ENCODE results near the gene ATRN.

ATRN gene

GRCh38 chr20:3667434-3668037 lies 196.7 kb downstream of the ATRN start:
- DNase-seq (ENCODE audit: low spot score): no peak
- TF ChIP-seq, protein P1, sequence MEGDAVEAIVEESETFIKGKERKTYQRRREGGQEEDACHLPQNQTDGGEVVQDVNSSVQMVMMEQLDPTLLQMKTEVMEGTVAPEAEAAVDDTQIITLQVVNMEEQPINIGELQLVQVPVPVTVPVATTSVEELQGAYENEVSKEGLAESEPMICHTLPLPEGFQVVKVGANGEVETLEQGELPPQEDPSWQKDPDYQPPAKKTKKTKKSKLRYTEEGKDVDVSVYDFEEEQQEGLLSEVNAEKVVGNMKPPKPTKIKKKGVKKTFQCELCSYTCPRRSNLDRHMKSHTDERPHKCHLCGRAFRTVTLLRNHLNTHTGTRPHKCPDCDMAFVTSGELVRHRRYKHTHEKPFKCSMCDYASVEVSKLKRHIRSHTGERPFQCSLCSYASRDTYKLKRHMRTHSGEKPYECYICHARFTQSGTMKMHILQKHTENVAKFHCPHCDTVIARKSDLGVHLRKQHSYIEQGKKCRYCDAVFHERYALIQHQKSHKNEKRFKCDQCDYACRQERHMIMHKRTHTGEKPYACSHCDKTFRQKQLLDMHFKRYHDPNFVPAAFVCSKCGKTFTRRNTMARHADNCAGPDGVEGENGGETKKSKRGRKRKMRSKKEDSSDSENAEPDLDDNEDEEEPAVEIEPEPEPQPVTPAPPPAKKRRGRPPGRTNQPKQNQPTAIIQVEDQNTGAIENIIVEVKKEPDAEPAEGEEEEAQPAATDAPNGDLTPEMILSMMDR (IDR thresholded peaks at IDR 0.05; ENCODE audit: extremely low read depth, insufficient read depth, missing control alignments): no peak
- in situ Hi-C loops (cut with MboI; ENCODE audit: low pct_unique_long_range_greater_than_20kb, low sequenced_read_pairs, unreplicated experiment): no loop called here

DNA sequence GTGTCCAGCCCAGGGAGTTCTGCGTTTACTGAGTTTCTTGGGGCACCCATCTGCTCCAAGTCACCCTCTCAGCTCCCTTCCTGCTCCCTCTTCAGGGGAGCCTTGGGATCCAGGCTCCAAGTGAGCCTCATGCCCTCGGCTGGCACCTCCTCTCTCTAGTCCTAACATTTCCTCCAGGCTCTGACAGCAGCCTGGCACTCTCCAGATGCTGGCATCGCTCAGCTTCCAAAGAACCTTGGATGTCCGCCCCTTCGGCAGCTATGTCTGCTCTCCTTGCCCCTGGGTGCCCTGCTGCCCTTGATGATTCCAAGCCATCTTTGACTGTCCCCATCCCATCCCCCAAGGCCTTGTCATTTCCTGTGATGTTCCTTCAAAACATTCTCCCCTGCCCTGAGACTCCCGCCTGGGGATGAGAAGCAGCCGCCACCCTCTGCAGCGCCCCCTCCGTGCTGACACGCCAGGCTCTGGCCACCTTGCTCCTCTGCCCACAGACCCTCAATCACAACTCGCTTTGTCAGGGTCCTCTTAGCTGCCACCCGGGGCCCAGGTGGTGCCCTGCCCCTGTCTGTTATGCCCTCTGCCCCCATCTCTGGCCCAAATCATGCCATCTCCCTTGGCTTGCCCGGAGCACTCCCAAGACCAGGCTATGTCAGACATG lies 199.0 kb downstream of the ATRN start:
- TF ChIP-seq, protein P1 (IDR thresholded peaks at IDR 0.05; ENCODE audit: extremely low read depth, insufficient read depth, missing control alignments): no peak

DNA sequence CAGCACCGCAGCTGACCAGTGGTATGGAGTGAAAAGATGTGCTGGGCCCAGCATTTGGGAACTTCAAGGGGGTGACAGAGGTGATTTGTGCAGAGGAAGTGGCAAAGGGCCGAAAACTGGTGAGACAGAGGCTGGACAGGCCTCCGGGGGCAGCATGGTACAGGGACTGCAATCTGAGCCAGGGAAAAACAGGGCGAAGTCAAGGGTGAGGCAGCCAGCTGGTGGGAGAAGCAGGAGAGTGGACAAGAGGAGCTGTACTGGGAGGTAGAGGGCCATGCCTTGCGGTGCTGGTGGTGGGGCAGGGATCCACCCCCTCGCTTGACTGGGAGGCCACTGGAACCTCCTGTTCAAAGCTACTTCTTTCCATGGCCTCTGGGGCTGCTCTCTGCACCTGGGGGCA lies 199.7 kb downstream of the ATRN start:
- TF ChIP-seq, protein P1 (IDR thresholded peaks at IDR 0.05; ENCODE audit: extremely low read depth, insufficient read depth, missing control alignments): no peak
- no peak for DNase-seq (ENCODE audit: low spot score)
- in situ Hi-C loops (cut with MboI; ENCODE audit: low pct_unique_long_range_greater_than_20kb, low sequenced_read_pairs, unreplicated experiment): no loop called here

More for the DNA sequence above, 199.0 kb downstream of the ATRN start:
- in situ Hi-C loops (cut with MboI; ENCODE audit: low pct_unique_long_range_greater_than_20kb, low sequenced_read_pairs, unreplicated experiment): no loop called here
- no peak for DNase-seq (ENCODE audit: low spot score)

- TF ChIP-seq, protein P1 (IDR thresholded peaks at IDR 0.05; ENCODE audit: extremely low read depth, insufficient read depth, missing control alignments): no peak
- in situ Hi-C loops (cut with MboI; ENCODE audit: low pct_unique_long_range_greater_than_20kb, low sequenced_read_pairs, unreplicated experiment): no loop called here
- no peak for DNase-seq (ENCODE audit: low spot score)
These were observed 200.1 kb downstream of the ATRN start for GRCh38 chr20:3670945-3671344.

DNA sequence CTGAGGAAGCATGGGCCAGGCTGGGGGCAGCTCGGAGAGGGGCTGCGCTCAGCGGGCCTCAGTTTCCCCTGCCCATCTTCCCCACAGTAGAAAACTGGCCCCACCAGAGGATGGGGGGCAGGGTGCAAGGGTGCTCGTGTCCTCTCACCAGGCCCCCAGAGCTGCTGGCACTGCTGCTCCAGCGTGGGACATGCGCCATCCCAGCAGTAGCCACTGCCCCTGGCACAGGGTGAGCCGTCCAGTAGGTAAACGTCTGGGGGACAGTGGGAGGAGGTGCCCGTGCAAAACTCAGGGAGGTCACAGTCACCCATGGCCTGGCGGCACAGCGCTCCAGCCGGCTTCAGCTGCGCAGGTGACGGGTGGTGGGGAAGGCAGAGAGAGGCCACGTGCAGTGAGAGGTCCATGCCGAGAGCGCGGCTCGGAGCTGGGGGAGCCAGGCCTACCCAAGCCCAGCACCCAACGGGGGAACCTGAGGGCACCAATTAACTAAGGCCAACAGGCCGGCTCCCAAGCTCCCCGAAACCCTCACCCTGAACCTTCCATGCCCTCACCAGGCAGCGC lies 201.2 kb downstream of the ATRN start:
- in situ Hi-C loops (cut with MboI; ENCODE audit: low pct_unique_long_range_greater_than_20kb, low sequenced_read_pairs, unreplicated experiment): no loop called here
- no peak for DNase-seq (ENCODE audit: low spot score)
- TF ChIP-seq, protein P1 (IDR thresholded peaks at IDR 0.05; ENCODE audit: extremely low read depth, insufficient read depth, missing control alignments): no peak

GRCh38 chr20:3672547-3673171 lies 201.8 kb downstream of the ATRN start:
- in situ Hi-C loops (cut with MboI; ENCODE audit: low pct_unique_long_range_greater_than_20kb, low sequenced_read_pairs, unreplicated experiment): no loop called here
- DNase-seq (ENCODE audit: low spot score): no peak
- TF ChIP-seq, protein P1 (IDR thresholded peaks at IDR 0.05; ENCODE audit: extremely low read depth, insufficient read depth, missing control alignments): no peak

Measured in GM13977 (cell line).